ENCODE results near the gene MT1F.

DNA sequence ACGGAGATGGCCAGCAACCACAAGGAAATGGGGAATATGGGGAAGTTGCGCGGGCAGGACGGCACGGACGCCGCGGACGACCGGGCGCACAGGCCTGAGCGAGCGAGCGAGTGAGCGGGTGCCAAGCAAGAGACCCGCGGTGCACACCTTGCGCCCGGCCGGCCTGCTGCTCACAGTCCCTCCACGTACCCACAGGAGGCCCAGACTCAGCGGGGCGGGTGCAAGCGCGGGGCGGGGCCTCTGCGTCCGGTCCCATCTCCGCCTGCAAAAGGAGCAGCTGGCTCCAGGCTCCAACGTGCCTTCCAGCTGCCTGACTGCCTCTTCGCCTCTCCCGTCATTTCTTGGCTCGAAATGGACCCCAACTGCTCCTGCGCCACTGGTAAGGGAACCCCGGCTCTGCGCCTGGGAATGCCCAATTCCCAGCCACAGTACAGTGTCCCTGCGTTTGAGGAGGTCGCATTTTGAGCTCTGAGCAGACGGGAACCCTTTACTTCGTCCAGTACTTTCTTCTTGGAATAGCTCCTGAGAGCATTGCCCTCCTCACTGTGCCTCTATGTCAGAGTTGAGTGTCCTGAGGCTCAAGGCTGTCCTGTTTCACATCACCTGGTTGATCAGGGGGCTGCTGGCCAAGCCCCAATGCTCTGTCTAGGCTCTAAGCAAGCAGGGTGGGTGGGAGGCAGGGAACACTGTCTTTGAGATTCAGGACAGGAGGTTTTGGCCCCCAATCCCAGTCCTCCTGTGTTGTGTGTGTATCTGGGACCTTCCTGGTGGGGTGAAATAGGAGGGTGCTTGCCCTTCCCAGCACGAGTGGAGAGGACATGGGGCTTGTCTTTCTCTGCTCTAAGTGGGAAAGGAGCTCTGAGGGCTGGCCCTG, 40.3 kb upstream of the MT1F start:
- TF ChIP-seq CTCF (IDR thresholded peaks at IDR 0.05; ENCODE audit: low read depth, low read length) = no peak
- TF ChIP-seq EZH2phosphoT487 (IDR thresholded peaks at IDR 0.05; ENCODE audit: low read depth) = no peak
